Sigmoid colon (tissue), 7 donors: ENCODE results near the gene HERPUD1. TPM values are rescaled to one million over a fixed set of nuclear protein-coding genes. Genes with fewer than 3 reads are reported as not detected.

ENCODE experiments used
- DNase-seq: peaks from one replicate; pipeline ENCODE4 v3.0.0-alpha.2; 2019
- H3K27ac ChIP-seq, 4 donors: fragments of 200-600 bp; sonication (generic); one replicate each; pipeline ENCODE4 v1.5.1; 2016 to 2019; ENCODE audit warnings: mild to moderate bottlenecking in 1 of 4
- H3K27me3 ChIP-seq, 3 donors: fragments of 200-600 bp; sonication (generic); one replicate each; pipeline ENCODE4 v1.5.1; 2019; ENCODE audit warnings: mild to moderate bottlenecking in 1 of 3
- H3K36me3 ChIP-seq, 4 donors: fragments of 200-600 bp; sonication (generic); one replicate each; pipeline ENCODE4 v1.5.1; 2016 to 2019
- H3K4me1 ChIP-seq, 4 donors: fragments of 200-600 bp; sonication (generic); one replicate each; pipeline ENCODE4 v1.5.1; 2017 to 2019
- H3K4me3 ChIP-seq, 4 donors: fragments of 200-600 bp; sonication (generic); one replicate each; pipeline ENCODE4 v1.5.1; 2017 to 2019; ENCODE audit warnings: mild to moderate bottlenecking in 2 of 4, moderate library complexity in 1 of 4
- H3K9me3 ChIP-seq, 4 donors: fragments of 200-600 bp in 3 of 4; sonication (generic) in 3 of 4; one replicate each; pipeline versions ENCODE4 v1.5.1 to v1.6.1; 2013 to 2019
- CTCF ChIP-seq, 4 experiments: fragments of 450-650 bp in 3 of 4; fragments of 200-600 bp in 1 of 4; IDR thresholded peaks; one replicate each; pipeline ENCODE4 v1.5.1; 2016 to 2019; ENCODE audit warnings: antibody characterized with exemption in 4 of 4, mild to moderate bottlenecking in 3 of 4, moderate library complexity in 2 of 4
- EP300 ChIP-seq, 4 donors: sonication (generic); formaldehyde crosslinking; IDR thresholded peaks; one replicate each; pipeline ENCODE4 v1.6.1; 2017; ENCODE audit warnings: antibody characterized with exemption in 4 of 4
- POLR2A ChIP-seq, 2 donors: fragments of 450-650 bp; IDR thresholded peaks; one replicate each; pipeline ENCODE4 v1.6.1; 2016; ENCODE audit warnings: antibody characterized with exemption in 2 of 2, mild to moderate bottlenecking in 2 of 2, moderate library complexity in 2 of 2
- POLR2AphosphoS5 ChIP-seq, 4 donors: sonication (generic); formaldehyde crosslinking; IDR thresholded peaks; one replicate each; pipeline ENCODE4 v1.6.1; 2017; ENCODE audit warnings: antibody characterized with exemption in 4 of 4
- WGBS, 2 donors: extraction: QIAGEN DNeasy Blood & Tissue Kit; methylation state at CpG; one replicate each; pipeline ENCODE4 v1.1.7; 2013; 5-methylcytosine and 5-hydroxymethylcytosine counted together
- intact Hi-C: fragments of 100-400 bp; cut with DNase I; formaldehyde crosslinking; loops from one replicate; pipeline ENCODE4 v1.15.1; 2023
- polyA plus RNA-seq, 3 donors: library from polyadenylated mRNA; stranded (reverse); fragments of 200-250 nt; gene quantifications; one replicate each; pipeline ENCODE4 v1.2.3, GENCODE V29; 2013
- total RNA-seq, 4 donors: library from RNA; depleted of rRNA; stranded (reverse); fragments of >200 nt; gene quantifications; one replicate each; pipeline ENCODE4 v1.1.0, GENCODE V29; 2016
- donor health status: healthy with polysubstance abuse.
- donor health status: Bipolar disorder and iron deficiency.
- donor health status: healthy.

Gene HERPUD1
- total and polyA plus RNA-seq, 7 donors = 54.1 to 119 (median 64.8) TPM

GRCh38 chr16:56941092-56941491 is 9.2 kb downstream of the HERPUD1 start:
- H3K36me3 ChIP-seq = peaks cover 83 to 100% (median 91%) of the 10 kb centered on the region in 4 donors
- H3K27me3 ChIP-seq = no peaks in the 10 kb centered on the region
- no peak overlapping the region for H3K27ac ChIP-seq
- DNase-seq = no peak
- no peak overlapping the region for H3K4me3 ChIP-seq
- no peaks in the 10 kb centered on the region for H3K9me3 ChIP-seq
- 60 to 87% methylated on average over 2 of the region's 2 CpGs for WGBS, 2 donors
- no peak for TF ChIP-seq EP300 (IDR thresholded peaks at IDR 0.05)
- intact Hi-C loops = no loop called here
- peaks cover 0 to 11% (median 5%) of the 10 kb centered on the region in 4 donors for H3K4me1 ChIP-seq

GRCh38 chr16:56941856-56942331 is 10.0 kb downstream of the HERPUD1 start:
- peak; percentile 40 for DNase-seq
- Histone ChIP-seq H3K4me1 (peaks cover 0 to 6% (median 0%) of the 10 kb centered on the region in 4 donors), H3K4me3 (no peak overlapping the region), H3K27me3 (no peaks in the 10 kb centered on the region), H3K9me3 (no peaks in the 10 kb centered on the region), H3K27ac (no peak overlapping the region), H3K36me3 (peaks cover 76 to 100% (median 83%) of the 10 kb centered on the region in 4 donors)
- no peak for TF ChIP-seq EP300 (IDR thresholded peaks at IDR 0.05)
- TF ChIP-seq POLR2AphosphoS5 (IDR thresholded peaks at IDR 0.05) = no peak
- no peak for TF ChIP-seq POLR2A (IDR thresholded peaks at IDR 0.05)
- TF ChIP-seq CTCF (IDR thresholded peaks at IDR 0.05) = no peak
- WGBS, 2 donors = 78 to 88% methylated on average over 9 of the region's 9 CpGs
- intact Hi-C loops = no loop called here

GRCh38 chr16:56943761-56944375 is 11.9 kb downstream of the HERPUD1 start:
- Histone ChIP-seq H3K9me3 (no peaks in the 10 kb centered on the region), H3K4me1 (no peaks in the 10 kb centered on the region), H3K27ac (no peak overlapping the region), H3K36me3 (peaks cover 61 to 83% (median 65%) of the 10 kb centered on the region in 4 donors), H3K4me3 (no peak overlapping the region), H3K27me3 (no peaks in the 10 kb centered on the region)
- TF ChIP-seq EP300 (IDR thresholded peaks at IDR 0.05) (no peak), POLR2A (IDR thresholded peaks at IDR 0.05) (no peak)
- DNase-seq = no peak
- 80 to 90% methylated on average over 6 of the region's 6 CpGs for WGBS, 2 donors
- intact Hi-C loops = no loop called here

- peak; percentile 48 for DNase-seq
- no peak for TF ChIP-seq CTCF (IDR thresholded peaks at IDR 0.05)
- TF ChIP-seq EP300 (IDR thresholded peaks at IDR 0.05) = no peak
- TF ChIP-seq POLR2AphosphoS5 (IDR thresholded peaks at IDR 0.05) = peak in 1 of 4 donors; percentile 9
- TF ChIP-seq POLR2A (IDR thresholded peaks at IDR 0.05) = no peak
- no peak overlapping the region for H3K27ac ChIP-seq
- H3K9me3 ChIP-seq = no peaks in the 10 kb centered on the region
- H3K36me3 ChIP-seq = peaks cover 50 to 72% (median 54%) of the 10 kb centered on the region in 4 donors
- no peaks in the 10 kb centered on the region for H3K27me3 ChIP-seq
- H3K4me1 ChIP-seq = no peaks in the 10 kb centered on the region
- intact Hi-C loops = no loop called here
- H3K4me3 ChIP-seq = no peak overlapping the region
- 53 to 55% methylated on average over 2 of the region's 2 CpGs for WGBS, 2 donors
These were observed 13.3 kb downstream of the HERPUD1 start for GRCh38 chr16:56944954-56945839.

GRCh38 chr16:56945847-56946527 is 14.0 kb downstream of the HERPUD1 start:
- TF ChIP-seq POLR2A (IDR thresholded peaks at IDR 0.05) (no peak), CTCF (IDR thresholded peaks at IDR 0.05) (no peak), POLR2AphosphoS5 (IDR thresholded peaks at IDR 0.05) (no peak), EP300 (IDR thresholded peaks at IDR 0.05) (no peak)
- no peaks in the 10 kb centered on the region for H3K4me1 ChIP-seq
- 84 to 86% methylated on average over 12 of the region's 12 CpGs for WGBS, 2 donors
- no peaks in the 10 kb centered on the region for H3K9me3 ChIP-seq
- H3K27me3 ChIP-seq = no peaks in the 10 kb centered on the region
- H3K27ac ChIP-seq = no peak overlapping the region
- H3K36me3 ChIP-seq = peaks cover 42 to 64% (median 46%) of the 10 kb centered on the region in 4 donors
- intact Hi-C loops = no loop called here
- DNase-seq = peak; percentile 29
- H3K4me3 ChIP-seq = no peak overlapping the region
